GM19324 (cell line): ENCODE results near the gene EFHC1.

Experiments
- ATAC-seq: cut with Tn5 transposase; IDR thresholded peaks from one replicate; pipeline ENCODE4 v1.9.1; 2021; ENCODE audit warnings: mild to moderate bottlenecking, moderate library complexity; ENCODE audit not compliant: unreplicated experiment, low FRiP score

Gene EFHC1

DNA sequence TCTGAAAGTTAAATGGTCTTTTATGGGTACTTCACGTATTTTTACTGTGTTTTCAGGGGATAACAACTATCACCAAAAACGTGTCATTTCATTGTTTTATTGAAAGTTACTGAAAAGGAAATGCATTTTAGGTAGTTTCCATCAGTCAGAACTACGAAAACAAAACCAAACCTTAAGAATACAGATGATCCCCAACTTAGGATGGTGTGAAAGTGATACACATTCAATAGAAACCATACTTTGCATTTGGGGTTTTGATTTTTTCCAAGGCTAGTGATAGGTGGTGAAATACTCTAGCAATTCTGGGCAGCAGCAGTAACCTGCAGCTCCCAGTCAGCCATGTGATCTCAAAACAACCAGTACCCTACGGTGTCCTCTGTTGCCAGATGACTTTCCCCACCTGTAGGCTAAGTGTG, 25.9 kb upstream of the EFHC1 start:
- peak; percentile 65 for ATAC-seq

DNA sequence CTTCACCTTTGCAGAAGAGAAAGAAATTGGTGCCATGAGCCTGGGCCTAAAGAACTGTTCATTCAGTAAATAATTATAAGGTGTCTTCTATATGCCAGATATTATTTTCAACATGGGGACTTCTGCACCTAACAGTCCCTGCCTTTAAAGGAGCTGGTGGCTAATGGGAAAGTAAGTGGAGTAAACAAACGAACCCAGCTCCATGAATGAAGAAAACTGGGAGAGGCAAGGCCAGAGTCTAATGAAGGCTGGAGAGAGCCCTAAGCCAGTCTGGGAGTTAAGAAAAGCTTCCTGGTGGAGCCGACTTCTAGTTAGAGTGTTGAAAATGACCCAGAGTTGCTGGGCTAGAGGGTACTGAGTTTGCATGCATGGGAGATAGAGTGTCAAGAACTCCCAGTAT, 24.2 kb upstream of the EFHC1 start:
- ATAC-seq, result no peak

DNA sequence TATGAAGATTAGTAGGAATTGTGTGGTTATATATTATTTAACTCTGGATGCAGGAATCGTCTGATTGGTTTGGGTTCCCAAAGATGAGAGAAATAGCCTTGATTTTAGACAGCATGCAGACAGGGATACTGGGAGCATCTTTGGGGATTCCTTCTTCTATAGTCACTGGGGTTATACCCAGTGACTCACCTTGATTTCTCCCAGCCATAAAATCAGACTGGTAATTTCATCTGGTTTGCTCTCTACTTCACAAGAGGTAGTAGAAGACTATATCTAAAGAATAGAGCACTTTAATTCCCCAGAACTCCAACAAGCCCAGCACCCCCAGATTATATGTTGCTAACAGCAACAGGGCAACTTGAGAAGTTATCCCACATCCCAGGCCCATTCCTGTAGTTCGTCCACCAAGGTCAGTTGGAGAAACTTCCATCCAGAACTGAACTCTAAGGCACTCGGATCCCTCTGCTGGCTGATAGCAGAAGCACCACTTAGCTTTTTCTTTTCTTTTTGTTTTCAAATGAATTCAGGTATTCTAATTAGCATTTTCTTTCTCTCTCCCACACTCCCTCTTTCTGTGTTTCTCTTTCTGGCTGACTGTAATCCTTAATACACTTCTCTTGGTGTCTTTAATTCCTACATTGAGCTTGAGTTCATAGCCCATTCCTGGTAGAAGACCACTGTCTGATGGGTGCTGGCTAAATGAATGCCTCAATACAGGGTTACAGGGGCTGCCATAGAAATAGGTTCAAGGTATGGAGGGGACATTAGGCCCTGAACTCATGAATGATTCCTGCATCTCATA, 20.4 kb upstream of the EFHC1 start:
- peak; percentile 49 for ATAC-seq

DNA sequence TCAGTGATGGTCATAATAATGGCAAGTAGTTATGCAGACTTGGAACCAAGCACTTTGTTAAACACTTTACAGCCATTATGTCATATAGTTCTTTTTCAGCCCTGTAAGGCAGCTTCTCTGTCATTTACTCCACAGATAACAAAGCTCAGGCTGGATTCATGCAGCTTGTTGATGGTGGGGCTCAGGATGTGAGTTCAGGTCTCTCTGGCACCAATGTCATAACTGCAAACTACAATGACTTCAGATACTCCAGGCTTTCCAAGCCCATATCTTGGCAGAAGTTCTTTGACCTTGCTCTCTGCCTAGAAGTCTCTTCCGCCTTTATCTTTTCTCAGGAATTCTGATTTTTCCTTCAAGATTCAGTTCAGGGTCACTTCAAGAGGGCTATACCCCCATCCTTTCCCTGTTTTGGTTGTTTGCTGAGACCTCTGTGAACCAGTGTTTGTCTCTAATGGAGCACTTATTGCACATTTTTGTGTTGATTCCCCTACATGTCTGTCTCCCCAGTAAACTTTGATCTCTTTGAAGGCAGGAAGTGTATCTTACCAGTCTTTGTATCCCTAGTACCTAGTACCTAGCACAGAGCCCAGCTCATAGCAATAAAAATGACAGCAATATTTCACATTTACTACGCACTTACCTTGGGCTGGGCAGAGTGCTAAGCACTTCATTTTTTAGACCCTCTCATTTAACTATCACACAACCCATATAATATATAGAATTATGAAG, 19.7 kb upstream of the EFHC1 start:
- ATAC-seq, result no peak

DNA sequence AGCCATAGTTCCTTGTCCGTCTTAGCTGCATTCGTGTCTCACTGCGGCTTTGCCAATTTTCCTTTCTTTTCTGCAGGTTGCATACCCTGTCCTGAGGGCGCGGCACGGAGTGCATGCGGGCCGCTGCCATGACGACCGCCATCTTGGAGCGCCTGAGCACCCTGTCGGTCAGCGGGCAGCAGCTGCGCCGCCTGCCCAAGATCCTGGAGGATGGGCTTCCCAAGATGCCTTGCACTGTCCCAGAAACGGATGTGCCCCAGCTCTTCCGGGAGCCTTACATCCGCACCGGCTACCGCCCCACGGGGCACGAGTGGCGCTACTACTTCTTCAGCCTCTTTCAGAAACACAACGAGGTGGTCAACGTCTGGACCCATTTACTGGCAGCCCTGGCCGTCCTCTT, 17.1 kb upstream of the EFHC1 start:
- ATAC-seq, result no peak

DNA sequence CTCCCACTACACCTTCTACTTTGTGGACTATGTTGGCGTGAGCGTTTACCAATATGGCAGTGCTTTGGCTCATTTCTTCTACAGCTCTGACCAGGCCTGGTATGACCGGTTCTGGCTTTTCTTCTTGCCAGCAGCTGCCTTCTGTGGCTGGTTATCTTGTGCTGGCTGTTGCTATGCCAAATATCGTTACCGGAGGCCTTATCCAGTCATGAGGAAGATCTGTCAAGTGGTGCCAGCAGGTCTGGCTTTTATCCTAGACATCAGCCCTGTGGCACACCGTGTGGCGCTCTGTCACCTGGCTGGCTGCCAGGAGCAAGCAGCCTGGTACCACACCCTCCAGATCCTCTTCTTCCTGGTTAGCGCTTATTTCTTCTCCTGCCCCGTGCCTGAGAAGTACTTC, 16.5 kb upstream of the EFHC1 start:
- no peak for ATAC-seq

DNA sequence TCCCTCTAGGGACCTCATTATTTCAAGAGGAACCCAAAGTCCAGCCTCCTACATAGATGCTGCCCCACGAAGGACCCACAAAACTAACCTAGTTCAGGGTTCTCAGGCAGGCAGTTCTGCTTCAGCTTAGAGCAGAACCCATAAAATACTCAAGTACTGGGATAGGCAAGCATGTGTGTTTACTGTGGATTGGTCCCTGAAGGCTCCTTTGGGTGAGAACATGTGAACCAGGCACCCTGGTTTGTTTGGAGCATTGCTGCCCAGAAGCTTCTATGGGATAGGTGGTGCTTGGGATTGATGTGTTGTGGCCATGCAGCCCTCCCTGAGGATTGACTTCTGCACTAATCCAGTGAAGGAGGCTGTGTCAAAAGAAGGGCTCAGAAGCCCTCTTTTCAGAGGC, 14.9 kb upstream of the EFHC1 start:
- ATAC-seq, result no peak

DNA sequence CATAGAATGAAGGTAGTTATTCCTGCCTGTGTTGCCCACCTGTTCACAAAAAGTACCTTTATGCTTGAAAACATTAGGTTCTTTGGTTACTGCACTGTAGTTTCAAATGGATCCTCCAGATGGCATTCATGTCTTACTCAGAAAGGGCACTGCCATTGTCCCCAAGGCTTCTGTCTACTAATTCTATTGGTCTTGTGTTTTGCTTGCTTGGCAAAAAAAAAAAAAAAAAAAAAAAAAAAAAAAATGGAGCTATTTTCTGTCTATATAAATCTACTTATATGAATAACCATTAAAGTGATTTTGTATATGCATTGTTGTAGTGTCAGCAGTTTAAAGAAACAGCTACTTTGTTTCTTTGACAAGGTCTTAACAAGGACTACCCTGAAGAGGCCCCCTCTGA, 12.7 kb upstream of the EFHC1 start:
- no peak for ATAC-seq

DNA sequence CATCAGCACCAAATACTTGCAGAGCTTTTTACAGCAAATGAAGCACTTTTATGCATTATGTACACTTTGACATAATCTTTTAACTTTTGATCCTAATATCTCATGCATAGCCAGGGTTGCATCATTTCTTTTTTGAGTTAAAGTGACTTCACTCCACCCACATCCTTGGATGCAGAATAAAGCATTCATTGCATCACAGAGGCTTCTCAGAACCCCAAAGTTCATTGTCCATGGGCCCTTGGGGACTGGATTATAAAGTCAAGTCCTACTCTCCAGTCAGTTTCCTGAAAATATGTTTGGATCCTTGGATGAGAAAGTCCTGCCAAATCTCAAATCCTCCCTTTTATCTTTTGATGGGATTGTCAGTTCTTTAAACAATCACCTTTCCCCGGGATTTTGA, 10.6 kb upstream of the EFHC1 start:
- no peak for ATAC-seq

DNA sequence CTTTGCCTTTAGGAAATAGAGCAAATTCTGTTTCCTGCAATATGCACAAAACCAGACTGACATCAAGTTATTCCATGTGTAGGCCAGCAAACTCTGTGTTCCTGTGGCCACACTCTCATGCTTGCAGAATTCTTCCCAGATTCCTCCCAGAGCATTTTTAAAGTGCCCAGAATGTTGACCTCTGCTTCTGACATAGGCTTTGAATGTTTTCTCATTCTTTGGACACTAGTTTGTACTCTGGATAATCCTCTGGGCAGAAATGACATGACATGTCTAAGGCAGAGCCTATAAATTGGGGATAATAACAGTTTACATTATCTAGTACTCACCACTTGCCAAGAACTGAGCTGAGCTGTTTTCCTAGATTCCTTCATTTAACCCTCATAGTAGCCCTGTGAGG, 9.2 kb upstream of the EFHC1 start:
- no peak for ATAC-seq

DNA sequence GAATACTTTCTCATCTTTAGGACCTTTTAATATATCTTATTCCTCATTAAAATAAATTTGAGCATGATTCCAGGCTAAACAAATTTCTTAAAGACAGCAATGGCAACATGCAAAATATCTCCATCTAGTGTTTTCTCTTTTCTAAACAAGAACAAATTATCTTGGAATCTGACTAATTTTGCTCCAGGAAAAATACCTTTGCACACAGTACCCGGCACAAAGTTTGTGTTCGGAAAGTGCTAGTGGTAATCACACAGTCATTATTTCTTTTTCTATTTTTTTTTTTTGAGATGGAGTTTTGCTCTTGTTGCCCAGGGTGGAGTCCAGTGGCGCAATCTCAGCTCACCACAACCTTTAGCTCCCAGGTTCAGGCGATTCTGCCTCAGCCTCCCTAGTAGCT, 8.2 kb upstream of the EFHC1 start:
- ATAC-seq, result no peak

DNA sequence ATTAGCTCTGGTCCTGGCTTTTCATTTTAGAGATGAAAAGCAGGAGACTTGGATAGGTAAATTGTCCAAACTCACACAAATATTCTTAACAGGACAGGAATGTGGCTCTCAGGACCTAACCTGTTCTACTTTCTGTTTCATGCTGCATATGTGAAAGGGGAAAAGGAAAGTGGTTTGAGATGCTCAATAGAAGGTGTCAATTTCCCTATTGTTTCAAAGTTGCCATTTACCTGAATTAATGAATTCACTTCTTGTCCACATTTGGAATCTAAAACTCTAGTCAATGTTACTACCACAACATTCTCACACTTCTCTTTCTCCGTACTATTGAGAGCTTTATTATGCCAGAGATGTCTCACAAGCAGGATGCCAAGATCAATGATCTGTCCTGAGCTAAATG, 4.8 kb upstream of the EFHC1 start:
- no peak for ATAC-seq

DNA sequence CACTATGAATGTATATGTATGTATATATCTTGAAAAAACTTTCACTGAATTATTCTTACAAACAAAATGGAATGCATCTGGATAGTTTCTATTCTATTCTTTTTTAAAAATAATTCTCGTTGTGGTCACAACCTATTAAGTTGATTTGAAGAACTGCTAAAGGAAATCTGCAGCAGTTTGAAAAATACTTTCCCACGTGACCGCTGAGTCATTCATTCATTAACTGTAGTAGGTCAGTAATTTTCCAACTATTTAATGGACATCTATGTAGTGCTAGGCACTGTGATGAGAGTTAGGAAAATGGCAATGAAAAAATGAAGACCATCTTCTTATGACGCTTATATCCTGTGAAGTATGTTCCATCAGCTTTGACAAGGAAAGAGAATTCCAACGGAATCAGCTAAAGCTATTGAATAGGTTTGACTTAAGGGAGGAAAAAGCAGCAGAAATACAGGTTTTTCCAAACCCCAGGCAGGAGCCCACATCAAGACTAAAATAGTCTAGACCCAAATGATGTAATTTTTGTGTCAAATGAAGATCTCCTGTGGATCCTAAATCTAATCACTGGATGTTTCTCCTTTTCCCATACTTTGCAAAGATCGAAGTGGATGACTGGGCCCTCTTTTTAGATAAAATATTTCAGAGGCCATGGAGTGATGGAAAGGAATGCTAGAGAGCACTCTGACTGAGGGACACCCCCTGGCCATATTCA, 4.1 kb upstream of the EFHC1 start:
- ATAC-seq, result no peak

DNA sequence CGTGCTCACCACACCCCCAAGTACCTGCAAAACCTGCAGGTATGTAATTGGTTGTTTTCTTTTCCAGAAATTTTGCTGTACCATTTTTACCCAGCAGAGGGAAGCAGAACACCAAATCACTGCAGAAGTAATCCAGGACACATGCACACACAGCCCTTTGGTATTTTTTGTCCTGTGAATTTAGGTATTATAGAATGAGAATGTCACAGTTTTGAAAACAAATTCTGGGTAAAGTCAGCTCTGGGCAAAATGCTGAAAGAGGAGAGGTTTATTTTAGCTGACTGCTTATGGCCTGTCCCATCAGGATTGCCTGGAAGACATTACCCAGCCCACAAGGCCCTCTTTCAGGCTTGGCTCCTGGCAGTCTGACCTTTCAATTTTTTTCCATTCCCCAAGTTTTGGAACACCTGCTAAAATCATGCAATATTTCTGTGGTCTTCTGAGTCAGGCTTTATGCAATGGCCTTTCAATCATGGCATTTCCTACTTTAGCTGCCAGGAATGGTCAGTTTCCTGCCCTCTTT, 3.5 kb upstream of the EFHC1 start:
- ATAC-seq, result no peak

DNA sequence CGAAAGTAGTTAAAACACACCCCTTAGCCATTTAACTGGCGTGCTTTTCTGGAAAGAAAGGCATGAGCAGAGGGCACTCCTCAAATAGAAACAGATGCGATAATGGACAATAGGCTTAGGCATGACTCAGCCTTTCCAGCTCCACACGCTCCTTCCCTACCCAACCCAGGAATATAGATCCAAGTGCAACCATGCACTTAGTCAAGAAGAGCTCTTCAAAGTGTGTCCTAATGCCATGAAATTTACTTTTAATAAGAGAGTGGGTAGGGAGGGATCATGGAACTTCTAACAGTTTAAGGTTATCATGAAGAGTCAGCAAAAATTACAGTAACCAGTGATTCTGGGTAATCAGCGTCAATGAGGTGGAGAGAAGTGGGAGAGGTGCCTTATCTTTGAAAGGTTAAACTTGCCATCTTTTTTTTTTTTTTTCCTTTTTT, 2.4 kb upstream of the EFHC1 start:
- no peak for ATAC-seq

DNA sequence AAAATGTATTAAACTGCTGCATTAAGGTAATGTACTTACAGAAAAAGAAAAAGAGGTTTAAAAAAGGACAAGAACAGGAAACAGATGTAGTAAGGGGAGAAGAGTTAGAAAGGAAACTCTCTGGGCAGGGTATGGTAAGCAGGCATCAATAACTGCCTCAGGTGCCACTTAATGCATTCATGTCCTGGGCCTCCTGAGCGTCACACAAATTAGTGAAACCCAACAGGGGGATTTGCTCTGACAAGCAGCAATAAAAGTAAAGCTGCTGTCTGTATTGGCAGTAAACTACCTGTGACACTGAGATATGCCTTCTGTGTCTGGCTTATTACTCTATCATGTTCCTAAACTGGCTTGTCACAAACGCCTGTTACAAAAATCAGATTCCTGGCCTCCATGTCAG, 1.5 kb upstream of the EFHC1 start:
- ATAC-seq, result no peak

DNA sequence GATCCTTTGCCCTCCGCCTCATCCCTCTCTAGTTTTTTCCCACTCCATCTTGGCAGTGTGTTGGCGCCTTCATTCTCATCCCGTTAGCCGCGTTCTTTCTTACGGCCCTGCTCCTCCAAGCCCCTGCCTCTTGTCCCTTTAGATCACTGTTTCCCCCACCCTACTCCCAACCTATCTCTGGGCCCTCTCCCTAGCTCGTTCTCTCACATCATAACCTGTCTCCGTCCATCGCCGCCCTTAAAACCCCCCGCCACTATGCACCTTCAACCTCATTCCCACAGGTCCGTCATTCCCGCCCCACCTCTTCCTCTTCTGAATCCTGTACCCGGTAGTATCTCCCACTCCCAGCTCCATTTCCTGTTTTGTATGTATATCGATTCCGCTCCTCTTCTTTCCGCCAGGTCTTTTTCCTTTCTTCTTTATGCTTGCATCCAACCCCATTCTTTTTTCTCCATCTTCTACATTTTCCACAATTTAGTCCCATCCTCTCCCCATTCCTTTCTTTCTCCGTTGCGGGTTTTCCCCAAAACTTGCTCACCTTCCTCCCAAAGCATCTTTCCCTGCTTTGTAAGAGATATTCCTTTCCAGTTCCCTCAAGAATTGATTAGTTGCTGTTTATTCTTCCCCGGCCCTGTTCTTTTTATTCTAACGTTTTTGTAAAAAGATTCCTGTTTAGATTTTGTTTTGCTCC, 671 bp downstream of the EFHC1 start:
- no peak for ATAC-seq

DNA sequence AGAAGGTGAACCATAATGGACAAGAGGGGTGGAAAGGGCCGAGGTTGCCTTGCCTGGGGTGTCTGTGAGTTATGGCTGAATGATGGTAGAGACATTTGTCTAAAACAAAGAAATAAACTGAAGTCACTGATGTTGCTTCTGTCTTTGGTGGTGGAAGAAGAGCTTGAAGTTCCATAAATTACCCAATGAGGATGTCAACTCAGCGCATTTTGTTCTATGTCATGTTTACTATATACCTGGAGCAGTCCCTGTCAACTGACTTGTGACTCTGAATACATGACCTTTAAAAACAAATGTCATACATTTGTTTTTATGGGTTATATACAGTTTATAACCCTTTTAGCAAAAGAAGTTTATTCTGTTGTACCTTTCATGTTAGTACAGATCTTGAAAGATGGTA, 2.0 kb downstream of the EFHC1 start:
- no peak for ATAC-seq

DNA sequence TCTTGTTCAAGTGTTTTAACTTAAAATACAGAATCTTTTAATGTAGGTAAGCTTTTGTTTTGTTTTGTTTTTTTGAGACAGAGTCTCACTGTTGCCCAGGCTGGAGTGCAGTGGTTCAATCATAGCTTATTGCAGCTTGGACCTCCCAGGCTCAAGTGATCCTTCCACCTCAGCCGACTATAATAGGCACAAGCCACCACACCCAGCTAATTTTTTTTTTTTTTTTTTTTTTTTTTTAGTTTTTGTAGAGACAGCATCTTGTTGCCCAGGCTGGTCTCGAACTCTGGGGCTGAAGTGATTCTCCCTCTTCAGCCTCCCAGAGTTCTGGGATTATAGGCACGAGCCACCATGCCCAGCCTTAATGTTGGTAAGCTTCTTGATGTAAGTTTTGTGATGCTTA, 3.3 kb downstream of the EFHC1 start:
- no peak for ATAC-seq

DNA sequence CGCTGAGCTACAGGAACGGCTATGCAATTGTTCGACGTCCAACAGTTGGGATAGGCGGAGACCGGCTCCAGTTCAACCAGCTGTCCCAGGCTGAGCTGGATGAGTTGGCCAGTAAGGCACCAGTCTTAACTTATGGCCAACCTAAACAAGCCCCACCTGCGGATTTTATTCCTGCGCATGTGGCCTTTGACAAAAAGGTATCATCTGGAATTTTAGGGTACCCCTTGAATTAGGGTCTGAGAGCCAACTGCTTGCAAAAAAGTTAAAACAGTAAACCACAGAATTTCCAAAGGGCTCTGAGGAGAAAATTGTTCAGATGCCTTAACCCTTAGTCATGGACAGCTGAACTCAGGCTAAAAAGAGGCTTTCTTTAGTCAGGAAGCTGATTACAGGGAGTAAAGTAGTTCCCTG, 3.8 kb downstream of the EFHC1 start:
- no peak for ATAC-seq

DNA sequence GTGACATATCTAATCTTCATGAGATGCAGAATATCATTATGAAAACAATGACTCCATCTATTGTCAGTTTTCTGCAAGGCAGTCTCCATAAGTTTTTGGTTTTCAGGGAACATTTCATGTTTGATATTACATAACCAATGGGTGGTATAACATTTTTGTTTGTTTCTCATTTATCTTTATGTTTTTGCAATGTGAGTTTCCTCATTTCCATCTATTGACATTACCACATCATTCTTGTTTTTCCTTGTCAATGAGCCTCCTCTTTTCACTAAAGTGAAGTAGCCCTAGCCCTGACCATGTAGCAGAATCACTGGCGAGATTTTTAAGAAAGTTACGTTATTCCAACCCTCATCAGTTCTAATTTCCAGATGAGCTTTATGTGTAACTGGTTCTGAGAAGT, 4.4 kb downstream of the EFHC1 start:
- no peak for ATAC-seq
